GM12891 (cell line): ENCODE data around the gene TAGAP.
"Not testable (repeated sequence)": the region's sequence is repeated elsewhere in the genome, so short reads cannot be mapped to it uniquely, and the experiment has no call there.

Experiments used
- DNase-seq: peaks from one replicate; pipeline ENCODE4 v3.0.0; 2011; ENCODE audit warnings: low spot score; ENCODE audit not compliant: insufficient read length
- FAIRE-seq: peaks from 2 replicates; lab custom pipeline; 2011; peaks lifted over from hg19 to GRCh38; lab: Jason Lieb, UNC
- PAX5 ChIP-seq: IDR thresholded peaks from 2 replicates; pipeline ENCODE4 v1.6.1; 2011; ENCODE audit warnings: low read length, moderate library complexity, mild to moderate bottlenecking; ENCODE audit not compliant: insufficient read depth, severe bottlenecking
- POLR2A ChIP-seq: IDR thresholded peaks from 2 replicates; pipeline ENCODE4 v1.6.1; 2011; ENCODE audit warnings: low read depth, low read length, control low read depth
- POLR2AphosphoS5 ChIP-seq: IDR thresholded peaks from 2 replicates; pipeline ENCODE4 v1.6.1; 2011; ENCODE audit warnings: low read depth, low read length, control low read depth
- POU2F2 ChIP-seq: IDR thresholded peaks from 2 replicates; pipeline ENCODE4 v1.6.1; 2011; ENCODE audit warnings: low read depth, mild to moderate bottlenecking, control low read depth, low read length, moderate library complexity
- SPI1 ChIP-seq: IDR thresholded peaks from 2 replicates; pipeline ENCODE4 v1.6.1; 2011; ENCODE audit warnings: low read depth, low read length, control low read depth
- TAF1 ChIP-seq: IDR thresholded peaks from 2 replicates; pipeline ENCODE4 v1.6.1; 2011; ENCODE audit warnings: low read depth, low read length, control low read depth

Gene TAGAP

DNA sequence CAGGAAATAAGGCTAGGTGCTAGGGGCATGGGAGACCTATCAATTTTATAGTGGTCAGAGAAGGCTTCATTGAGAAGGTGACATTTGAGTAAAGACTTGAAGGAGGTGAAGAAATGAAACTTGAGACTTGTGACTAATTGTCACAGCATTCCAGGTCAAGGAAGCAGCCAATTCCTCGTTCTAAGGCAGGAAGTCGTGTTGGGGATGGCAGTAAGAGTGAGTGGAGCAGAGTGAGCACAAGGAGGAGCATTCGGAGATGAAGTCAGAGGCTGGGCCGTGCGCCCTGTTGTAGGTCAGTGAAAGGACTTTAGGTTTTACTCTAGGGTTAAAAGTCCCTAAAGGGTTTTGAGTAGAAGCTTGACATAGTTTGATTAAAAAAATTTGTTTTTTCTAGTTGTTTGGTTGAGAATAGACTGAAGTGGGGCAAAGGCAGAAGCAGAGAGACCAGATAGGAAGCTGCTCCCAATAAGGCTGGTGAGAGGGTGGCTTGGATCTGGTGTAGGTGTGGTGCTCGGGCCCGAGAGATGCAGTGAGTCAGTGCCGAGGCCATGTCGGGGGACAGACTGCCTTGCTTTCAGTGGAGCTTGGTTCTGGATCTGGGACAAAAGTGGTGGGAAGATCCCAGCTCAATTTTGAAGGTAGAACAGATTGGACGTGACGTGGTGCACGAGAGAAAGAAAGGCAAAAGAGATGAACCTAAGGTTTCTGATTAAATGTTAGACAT, 42.2 kb downstream of the TAGAP start:
- FAIRE-seq = no peak
- TF ChIP-seq TAF1 (no peak), POU2F2 (no peak), POLR2AphosphoS5 (no peak), POLR2A (no peak), SPI1 (no peak), PAX5 (no peak)
- DNase-seq = no peak

DNA sequence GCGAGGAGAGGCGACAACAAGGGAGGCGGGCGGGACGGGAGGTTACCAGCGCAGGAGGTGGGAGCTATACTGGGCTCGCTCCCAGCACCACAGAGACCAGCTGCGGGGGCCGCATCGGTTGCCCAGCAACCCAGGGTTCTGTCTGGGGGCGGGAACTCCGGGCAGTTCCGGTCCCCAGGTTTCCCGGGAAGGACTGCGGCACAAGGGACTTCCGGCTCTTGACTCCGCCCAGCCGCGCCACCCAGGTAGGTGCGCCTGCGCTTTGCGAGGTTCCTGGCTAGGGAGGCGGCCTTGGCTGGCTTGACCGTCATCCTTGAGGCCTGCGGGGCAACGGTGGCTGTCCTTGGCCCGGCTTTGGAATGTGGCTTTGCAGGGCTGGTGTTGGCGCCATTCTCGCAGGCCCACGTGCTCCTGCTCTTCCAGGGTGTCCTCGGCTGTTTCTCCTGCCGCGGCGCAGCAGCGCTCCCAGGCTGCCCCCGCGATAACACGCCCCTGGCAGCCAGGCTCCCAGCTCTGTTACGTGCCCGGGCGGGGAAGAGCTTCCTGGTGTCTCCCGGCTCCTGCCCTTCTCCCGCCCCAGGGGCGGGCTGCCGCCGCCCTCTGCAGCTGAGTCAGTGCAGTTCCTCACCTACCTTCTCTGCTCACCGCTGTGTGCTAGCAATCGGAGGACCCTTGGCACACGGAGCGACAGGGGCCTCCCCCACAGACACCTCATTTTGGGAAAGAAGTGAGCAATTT, 45.0 kb downstream of the TAGAP start, which contains the start of gene RSPH3:
RSPH3 (minus strand) TSS at position 537 of the 738 bp plus-strand sequence. CDS start 652 bp downstream, outside the sequence.
- TF ChIP-seq PAX5 (peak; percentile 67), SPI1 (peak; percentile 42; the same call in 1 of the 2 replicates), POLR2A (peak; percentile 79), TAF1 (peak; percentile 58), POU2F2 (no peak), POLR2AphosphoS5 (peak; percentile 77)
- DNase-seq (peak; percentile 93), FAIRE-seq (peak; percentile 94)

DNA sequence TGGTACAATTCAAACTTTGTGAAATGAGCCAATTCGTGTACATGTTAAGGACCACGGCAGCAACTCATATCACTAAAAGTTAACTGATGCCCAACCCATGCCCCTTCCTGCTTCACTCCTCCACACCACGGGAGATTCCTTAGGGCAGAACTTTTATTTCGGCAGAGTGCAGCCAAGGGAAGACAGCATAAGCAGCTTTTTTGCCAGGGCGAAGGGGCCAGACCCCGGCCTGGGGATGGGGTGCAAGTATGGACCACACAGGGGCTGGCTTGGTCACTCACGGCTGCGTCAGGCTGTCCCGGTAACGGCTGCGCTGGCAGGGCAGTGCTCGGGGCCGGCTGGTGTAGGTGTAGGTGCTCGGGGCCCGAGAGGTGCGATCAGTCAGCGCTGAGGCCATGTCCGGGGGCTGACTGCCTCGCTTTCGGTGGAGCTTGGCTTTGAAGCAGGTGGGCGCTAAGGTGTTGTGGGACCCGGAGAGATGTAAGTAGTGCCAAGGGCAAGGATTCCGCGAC, 45.6 kb downstream of the TAGAP start:
- FAIRE-seq (no peak), DNase-seq (no peak)
- TF ChIP-seq POLR2AphosphoS5 (no peak), POU2F2 (no peak), PAX5 (no peak), TAF1 (no peak), POLR2A (no peak), SPI1 (no peak)

- no peak for DNase-seq
- TF ChIP-seq TAF1 (no peak), POLR2A (no peak), SPI1 (no peak), PAX5 (no peak), POLR2AphosphoS5 (no peak), POU2F2 (no peak)
- no peak for FAIRE-seq
These were observed 47.9 kb downstream of the TAGAP start for GRCh38 chr6:158996856-158997255.

- no peak for DNase-seq
- TF ChIP-seq TAF1 = no peak
- TF ChIP-seq POU2F2 = no peak
- TF ChIP-seq SPI1 = no peak
- no peak for TF ChIP-seq POLR2A
- no peak for TF ChIP-seq POLR2AphosphoS5
- no peak for TF ChIP-seq PAX5
- no peak for FAIRE-seq
These were observed 51.2 kb downstream of the TAGAP start for GRCh38 chr6:158993639-158994038.

DNA sequence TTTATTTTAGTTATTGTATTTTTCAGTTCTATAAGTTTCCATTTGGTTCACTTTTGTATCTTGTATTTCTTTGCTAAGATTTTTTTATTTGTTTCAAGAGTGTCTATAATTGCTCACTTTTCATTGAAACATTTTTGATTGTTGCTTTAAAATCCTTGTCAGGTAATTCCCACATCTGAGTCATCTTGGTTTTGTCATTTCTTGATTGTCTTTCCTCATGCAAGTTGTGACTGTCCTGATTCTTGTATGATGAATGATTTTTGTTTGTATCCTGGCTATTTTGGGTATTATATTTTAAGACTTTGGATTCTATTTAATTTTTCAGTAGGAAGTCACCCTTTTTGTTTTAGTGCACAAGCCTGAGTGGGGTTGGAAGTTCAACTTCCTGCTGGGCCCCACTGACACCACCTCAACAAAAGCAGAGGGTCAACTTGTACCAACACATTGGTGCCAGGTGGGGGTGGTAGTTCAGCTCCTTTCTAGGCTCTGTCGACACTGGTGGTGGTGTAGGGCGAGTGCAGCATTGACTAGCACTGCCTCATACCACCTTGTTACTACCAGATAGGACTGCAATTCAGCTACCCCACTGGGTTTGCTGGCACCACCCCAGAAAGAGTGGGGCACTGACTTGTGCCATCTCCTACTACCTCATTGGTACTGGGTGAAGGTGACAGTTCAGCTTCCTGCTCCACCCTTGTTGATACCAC, 53.6 kb downstream of the TAGAP start:
- TF ChIP-seq SPI1 = no peak
- no peak for TF ChIP-seq PAX5
- no peak for TF ChIP-seq POLR2AphosphoS5
- no peak for TF ChIP-seq POU2F2
- TF ChIP-seq TAF1 = no peak
- TF ChIP-seq POLR2A = no peak
- DNase-seq (no peak), FAIRE-seq (peak; percentile 80)

- not testable (repeated sequence) for DNase-seq, FAIRE-seq
These were observed 55.1 kb downstream of the TAGAP start for GRCh38 chr6:158989711-158990110.

- no peak for TF ChIP-seq POU2F2
- no peak for TF ChIP-seq POLR2AphosphoS5
- no peak for TF ChIP-seq PAX5
- TF ChIP-seq TAF1 = no peak
- no peak for TF ChIP-seq POLR2A
- FAIRE-seq (no peak), DNase-seq (no peak)
These were observed 56.3 kb downstream of the TAGAP start for GRCh38 chr6:158988477-158988876.

DNA sequence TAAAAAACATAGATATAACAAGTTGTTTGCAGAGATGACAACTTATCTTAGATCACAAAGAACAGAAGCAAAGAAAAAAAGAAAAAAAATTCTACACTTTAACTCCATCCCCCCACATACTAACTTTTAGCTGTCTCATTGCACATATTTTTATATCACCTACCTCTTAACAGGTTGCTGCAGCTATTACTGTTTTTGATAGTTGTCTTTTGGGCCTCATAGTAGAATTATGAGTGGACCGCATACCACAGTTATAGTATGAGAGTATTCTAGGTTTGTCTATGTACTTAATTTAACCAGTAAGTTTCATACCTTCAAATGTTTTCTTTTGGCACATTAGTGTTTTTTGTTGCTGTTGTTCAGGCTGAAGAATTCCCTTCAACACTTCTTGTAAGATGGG, 57.1 kb downstream of the TAGAP start:
- TF ChIP-seq PAX5 = no peak
- no peak for TF ChIP-seq TAF1
- no peak for TF ChIP-seq POU2F2
- no peak for TF ChIP-seq POLR2A
- TF ChIP-seq POLR2AphosphoS5 = no peak
- DNase-seq = no peak

More for the DNA sequence above, 57.1 kb downstream of the TAGAP start:
- no peak for FAIRE-seq
